Measurements from ENCODE around the gene L3MBTL4.

GRCh38 chr18:6365385-6365784, 49.3 kb downstream of the L3MBTL4 start:
- TF ChIP-seq EZH2 (IDR thresholded peaks at IDR 0.05; ENCODE audit: borderline replicate concordance, control insufficient read depth, low read depth, low read length) (no peak), USF2 (IDR thresholded peaks at IDR 0.05; ENCODE audit: borderline replicate concordance, low read depth, low read length) (no peak), NFYB (IDR thresholded peaks at IDR 0.05; ENCODE audit: insufficient read depth, low read depth, low read length) (no peak), RFX5 (IDR thresholded peaks at IDR 0.05; ENCODE audit: low read depth, low read length) (no peak), E2F4 (IDR thresholded peaks at IDR 0.05; ENCODE audit: low read depth, low read length) (no peak), BRCA1 (IDR thresholded peaks at IDR 0.05; ENCODE audit: low read depth, low read length) (no peak)
- TF ChIP-seq, protein P1, sequence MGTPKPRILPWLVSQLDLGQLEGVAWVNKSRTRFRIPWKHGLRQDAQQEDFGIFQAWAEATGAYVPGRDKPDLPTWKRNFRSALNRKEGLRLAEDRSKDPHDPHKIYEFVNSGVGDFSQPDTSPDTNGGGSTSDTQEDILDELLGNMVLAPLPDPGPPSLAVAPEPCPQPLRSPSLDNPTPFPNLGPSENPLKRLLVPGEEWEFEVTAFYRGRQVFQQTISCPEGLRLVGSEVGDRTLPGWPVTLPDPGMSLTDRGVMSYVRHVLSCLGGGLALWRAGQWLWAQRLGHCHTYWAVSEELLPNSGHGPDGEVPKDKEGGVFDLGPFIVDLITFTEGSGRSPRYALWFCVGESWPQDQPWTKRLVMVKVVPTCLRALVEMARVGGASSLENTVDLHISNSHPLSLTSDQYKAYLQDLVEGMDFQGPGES (IDR thresholded peaks at IDR 0.05) = no peak
